B cell (primary cell): ENCODE results near the gene HYOU1. TPM values are rescaled to one million over a fixed set of nuclear protein-coding genes. Genes with fewer than 3 reads are reported as not detected.

Experiments used
- ATAC-seq: fragments of 200-7000 bp; cut with Tn5 transposase; one replicate; pipeline ENCODE4 v1.10.0; 2021; ENCODE audit warnings: low read depth, mild to moderate bottlenecking, moderate number of reproducible peaks, moderate library complexity
- CTCF ChIA-PET: fragments of 350-600 bp; sonication (Branson Sonifier 250); formaldehyde crosslinking; loops from one replicate; lab custom pipeline; 2021; ENCODE audit warnings: antibody characterized with exemption, inconsistent platforms; lab: Charles Lee
- POLR2A ChIA-PET: fragments of 350-600 bp; sonication (Branson Sonifier 250); formaldehyde crosslinking; loops from one replicate; lab custom pipeline; 2021; ENCODE audit warnings: antibody characterized with exemption; lab: Charles Lee
- DNase-seq: peaks from one replicate; pipeline ENCODE4 v3.0.0; 2013
- H2AFZ ChIP-seq: 2 replicates; pipeline ENCODE4 v1.6.1; 2012; ENCODE audit warnings: mild to moderate bottlenecking, low read depth, low read length; ENCODE audit not compliant: insufficient read depth, poor library complexity, severe bottlenecking
- H3K27ac ChIP-seq, 2 donors: 1 replicate in 1 of 2; 2 replicates in 1 of 2; pipeline ENCODE4 v1.5.1; 2012 to 2013; ENCODE audit warnings: low read length in 2 of 2, mild to moderate bottlenecking in 2 of 2, moderate library complexity in 1 of 2
- H3K27me3 ChIP-seq, 4 experiments: fragments of 200-600 bp in 1 of 4; sonication (generic) in 1 of 4; replicated peaks in 1 of 4; 1 replicate in 2 of 4; 2 replicates in 2 of 4; pipeline versions ENCODE4 v1.6.1 to v1.7.0; 2013 to 2016; ENCODE audit warnings: low read length in 3 of 4, mild to moderate bottlenecking in 2 of 4, mixed read lengths in 1 of 4, moderate library complexity in 1 of 4; ENCODE audit not compliant: insufficient read depth in 4 of 4, control insufficient read depth in 3 of 4; ENCODE audit errors: control extremely low read depth in 1 of 4
- H3K36me3 ChIP-seq, 2 experiments: replicated peaks in 1 of 2; 1 replicate in 1 of 2; 2 replicates in 1 of 2; pipeline versions ENCODE4 v1.6.1 to v1.7.1; 2013; ENCODE audit warnings: low read length in 1 of 2; ENCODE audit not compliant: insufficient read depth in 2 of 2, control insufficient read depth in 1 of 2; ENCODE audit errors: control extremely low read depth in 1 of 2, extremely low read depth in 1 of 2
- H3K4me1 ChIP-seq, 2 donors: fragments of 200-600 bp in 1 of 2; sonication (generic) in 1 of 2; 1 replicate in 1 of 2; 2 replicates in 1 of 2; pipeline versions ENCODE4 v1.5.1 to v1.6.1; 2013 to 2017; ENCODE audit warnings: low read length in 2 of 2; ENCODE audit not compliant: control insufficient read depth in 2 of 2, insufficient read depth in 2 of 2
- H3K4me2 ChIP-seq: replicated peaks from 2 replicates; pipeline ENCODE3; 2012; ENCODE audit warnings: mild to moderate bottlenecking, low read depth, low read length; ENCODE audit not compliant: poor library complexity, severe bottlenecking
- H3K4me3 ChIP-seq, 5 experiments: fragments of 200-600 bp in 1 of 5; sonication (generic) in 1 of 5; 1 replicate in 3 of 5; 2 replicates in 2 of 5; pipeline versions ENCODE4 v1.5.1 to v1.7.0; 2011 to 2016; ENCODE audit warnings: low read length in 4 of 5, mild to moderate bottlenecking in 4 of 5, low read depth in 2 of 5, control low read depth in 1 of 5, moderate library complexity in 1 of 5; ENCODE audit not compliant: insufficient read depth in 1 of 5; ENCODE audit errors: control extremely low read depth in 1 of 5, extremely low read depth in 1 of 5
- H3K79me2 ChIP-seq: fragments of 200-600 bp; sonication (generic); one replicate; pipeline ENCODE4 v1.6.0; 2016; ENCODE audit warnings: low read length; ENCODE audit not compliant: control insufficient read depth, insufficient read depth
- H3K9ac ChIP-seq: fragments of 200-600 bp; sonication (generic); 2 replicates; pipeline ENCODE4 v1.6.1; 2017; ENCODE audit warnings: mild to moderate bottlenecking, low read length, moderate library complexity
- H3K9me3 ChIP-seq, 3 donors: one replicate each; pipeline versions ENCODE4 v1.6.1 to v1.7.1; 2013; ENCODE audit warnings: low read length in 2 of 3; ENCODE audit not compliant: control insufficient read depth in 2 of 3, insufficient read depth in 1 of 3; ENCODE audit errors: control extremely low read depth in 1 of 3
- H4K20me1 ChIP-seq: 2 replicates; pipeline ENCODE4 v1.6.0; 2012; ENCODE audit warnings: mild to moderate bottlenecking, low read length; ENCODE audit not compliant: insufficient read depth, control insufficient read depth, poor library complexity, severe bottlenecking
- H3K27ac Mint-ChIP-seq: one replicate; pipeline ENCODE4 v1.8.0; 2021; ENCODE audit warnings: mixed read lengths
- H3K27me3 Mint-ChIP-seq: one replicate; pipeline ENCODE4 v1.8.0; 2021; ENCODE audit warnings: mixed read lengths
- H3K4me1 Mint-ChIP-seq: one replicate; pipeline ENCODE4 v1.8.0; 2021; ENCODE audit warnings: mixed read lengths
- H3K4me3 Mint-ChIP-seq: one replicate; pipeline ENCODE4 v1.8.0; 2021; ENCODE audit warnings: mixed read lengths
- H3K9me3 Mint-ChIP-seq: one replicate; pipeline ENCODE4 v1.8.0; 2022; ENCODE audit warnings: mixed read lengths; ENCODE audit not compliant: insufficient read depth
- CTCF ChIP-seq: fragments of 200-600 bp; IDR thresholded peaks from one replicate; pipeline ENCODE4 v1.8.0; 2022; ENCODE audit warnings: antibody characterized with exemption, mild to moderate bottlenecking
- EZH2 ChIP-seq: IDR thresholded peaks from 2 replicates; pipeline ENCODE4 v1.6.1; 2012; ENCODE audit warnings: borderline replicate concordance, low read depth, mild to moderate bottlenecking, moderate library complexity, low read length; ENCODE audit not compliant: insufficient read depth, poor library complexity, severe bottlenecking
- WGBS: methylation state at CpG from one replicate; pipeline ENCODE4 v1.1.5; 2013; ENCODE audit warnings: missing lambda C conversion rate; ENCODE audit not compliant: insufficient coverage; 5-methylcytosine and 5-hydroxymethylcytosine counted together
- intact Hi-C: fragments of 100-400 bp; cut with micrococcal nuclease; formaldehyde crosslinking; loops from one replicate; pipeline ENCODE4 v1.10.0; 2022
- polyA plus RNA-seq: library from polyadenylated mRNA; depleted of rRNA; stranded (reverse); fragments of >200 nt; gene quantifications from 2 replicates; pipeline ENCODE4 v1.2.3, GENCODE V29; 2012
- total RNA-seq, 2 donors: library from RNA; stranded (reverse); fragments of 120-200 nt in 1 of 2; gene quantifications; 1 replicate in 1 of 2; 2 replicates in 1 of 2; pipeline versions ENCODE4 v1.2.3 to v1.2.4, GENCODE V29; 2013 to 2022

Gene HYOU1
- total and polyA plus RNA-seq, 2 donors (not counting 1 experiment from before 2014, with no cell fraction given), result 38.5 to 48.7 TPM

GRCh38 chr11:119100994-119101758 is 44.2 kb upstream of the HYOU1 start:
- Mint-ChIP-seq H3K27ac (peak overlapping the region; percentile 98), H3K27me3 (no peaks in the 10 kb centered on the region), H3K4me1 (peaks cover 59% of the 10 kb centered on the region), H3K9me3 (no peaks in the 10 kb centered on the region), H3K4me3 (peak overlapping the region; percentile 93)
- DNase-seq, result no peak
- under 1% methylated on average over 24 of the region's 29 CpGs for WGBS
- no peaks in the 10 kb centered on the region for H3K9me3 ChIP-seq
- H3K4me3 ChIP-seq, result peak overlapping the region; percentile 75 to 100 (median 89)
- CTCF ChIA-PET, result interaction anchor here (0.7 to 1.5 kb wide), 6 partner anchors 16 to 223 kb away, joined by 3 to 9 read pairs (median 4); partner anchors contain the start of genes HMBS, NLRX1 and VPS11
- H3K79me2 ChIP-seq, result peaks cover 18% of the 10 kb centered on the region
- H3K9ac ChIP-seq, result peak overlapping the region; percentile 86
- POLR2A ChIA-PET, result interaction anchor here (0.6 to 2.0 kb wide), 8 partner anchors 10 to 491 kb away, joined by 3 to 11 read pairs (median 8); partner anchors contain the start of genes HINFP, HMBS, RPS25 and SLC37A4
- H3K27me3 ChIP-seq, result no peaks in the 10 kb centered on the region
- peaks cover 6% of the 10 kb centered on the region for H4K20me1 ChIP-seq
- TF ChIP-seq CTCF, result no peak
- TF ChIP-seq EZH2, result no peak
- peak overlapping the region in 1 of 2 donors; percentile 91 for H3K27ac ChIP-seq
- no peak for ATAC-seq
- intact Hi-C loops, result loop anchor here (1.0 kb wide), 2 partner anchors 16 to 20 kb away; partner anchors contain the start of gene HINFP
- peaks cover 27 to 39% of the 10 kb centered on the region in 2 donors for H3K4me1 ChIP-seq
- peak overlapping the region; percentile 88 for H3K4me2 ChIP-seq
- peak overlapping the region; percentile 94 for H2AFZ ChIP-seq
- peaks cover 8 to 21% of the 10 kb centered on the region in 2 experiments for H3K36me3 ChIP-seq
